ENCODE results near the gene SUSD4. TPM values are rescaled to one million over a fixed set of nuclear protein-coding genes. Genes with fewer than 3 reads are reported as not detected.
A peak's percentile ranks its signal among the peaks of the same experiment; 100 is the strongest.

SUSD4 gene
- total RNA-seq, 2 experiments from 2014 or later = 1.1 to 1.8 TPM

DNA sequence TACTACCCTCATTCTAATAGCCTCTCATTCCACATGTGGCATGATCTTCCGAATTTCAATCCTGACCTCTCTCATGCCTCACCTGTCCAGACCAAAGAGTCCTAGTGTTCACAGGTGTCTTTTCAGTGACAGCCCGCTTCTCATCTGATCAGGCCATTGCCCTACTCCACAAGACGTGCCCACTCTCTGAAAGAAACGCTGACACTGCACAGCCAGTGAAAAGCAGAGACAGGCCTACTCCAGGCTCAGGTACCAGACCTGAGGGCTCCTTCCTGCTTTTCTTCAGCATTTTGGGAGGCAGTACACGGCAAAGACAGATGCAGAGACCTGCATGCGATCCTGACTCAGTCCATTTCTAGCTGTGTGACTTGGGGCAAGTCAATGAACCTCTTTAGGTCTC is 43.0 kb downstream of the SUSD4 start:
- Mint-ChIP-seq H3K9me3 (no peaks in the 10 kb centered on the region), H3K4me1 (ENCODE audit: low read depth) (peaks cover 25% of the 10 kb centered on the region), H3K27me3 (ENCODE audit: low read depth) (no peaks in the 10 kb centered on the region), H3K36me3 (ENCODE audit: low read depth) (no peaks in the 10 kb centered on the region), H3K27ac (no peak overlapping the region), H3K4me3 (no peak overlapping the region)
- CTCF ChIA-PET = interaction anchor here (0.8 kb wide), 1 partner anchor 191 kb away, joined by 3 read pairs; no protein-coding TSS in a partner anchor
- no peak for DNase-seq
- intact Hi-C loops (cut with micrococcal nuclease) = no loop called here

DNA sequence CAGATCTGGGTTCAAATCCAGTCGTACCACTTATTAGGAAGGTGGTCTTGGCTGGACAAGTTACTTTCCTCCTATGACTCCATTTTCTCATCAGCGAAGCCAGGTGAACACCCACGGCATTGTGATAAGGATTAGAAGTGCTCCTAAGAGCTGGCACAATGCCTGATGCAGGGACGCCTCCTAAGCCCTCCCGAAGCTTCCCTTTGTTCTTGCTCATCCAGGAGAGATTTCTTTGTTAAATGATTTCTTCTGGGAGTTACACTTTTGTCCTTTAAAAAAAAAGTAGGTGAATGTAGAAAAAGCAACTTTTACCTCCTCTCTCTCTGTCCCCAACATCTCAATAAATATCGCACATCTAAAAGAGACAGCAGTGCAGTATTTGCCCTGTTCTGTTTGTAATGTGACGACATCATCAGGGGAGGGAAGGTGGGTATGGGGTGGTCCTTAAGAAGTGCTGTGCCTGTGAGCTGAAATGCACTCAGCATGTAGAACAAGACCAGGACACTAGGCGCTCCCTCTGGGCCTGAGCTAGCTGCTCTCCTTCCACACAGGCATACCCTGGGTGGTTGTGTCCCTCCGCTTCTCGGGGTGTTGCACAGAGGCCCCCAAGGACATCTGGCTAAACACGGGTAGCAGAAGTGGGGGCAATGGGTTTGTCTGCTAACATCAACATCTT is 43.9 kb downstream of the SUSD4 start:
- Mint-ChIP-seq H3K4me1 (ENCODE audit: low read depth) (peaks cover 31% of the 10 kb centered on the region), H3K27me3 (ENCODE audit: low read depth) (no peaks in the 10 kb centered on the region), H3K36me3 (ENCODE audit: low read depth) (no peaks in the 10 kb centered on the region), H3K27ac (no peak overlapping the region), H3K4me3 (no peak overlapping the region), H3K9me3 (no peaks in the 10 kb centered on the region)
- intact Hi-C loops (cut with micrococcal nuclease) = no loop called here
- CTCF ChIA-PET = interaction anchor here (0.8 to 0.9 kb wide), 2 partner anchors 186 to 191 kb away, joined by 3 read pairs; no protein-coding TSS in a partner anchor
- no peak for DNase-seq

DNA sequence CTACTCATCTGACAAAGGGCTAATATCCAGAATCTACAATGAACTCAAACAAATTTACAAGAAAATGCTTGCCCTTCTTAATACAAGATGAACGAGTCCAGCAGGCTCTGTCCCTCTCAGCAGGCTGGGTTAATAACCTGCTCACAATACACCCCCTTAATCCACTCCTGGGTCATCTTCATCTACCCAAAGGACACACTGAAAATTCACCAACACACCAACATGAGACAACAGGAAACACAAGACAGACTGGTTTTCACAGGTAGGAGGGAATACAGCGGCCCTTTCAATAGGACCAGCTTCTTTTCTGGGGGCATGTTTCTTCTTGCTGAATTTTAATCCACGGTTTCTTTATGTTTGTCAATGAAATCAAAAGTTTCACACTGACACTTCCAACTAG is 44.6 kb downstream of the SUSD4 start:
- no peaks in the 10 kb centered on the region for H3K9me3 Mint-ChIP-seq
- no peak overlapping the region for H3K27ac Mint-ChIP-seq
- no peaks in the 10 kb centered on the region for H3K27me3 Mint-ChIP-seq (ENCODE audit: low read depth)
- no peak for DNase-seq
- peaks cover 30% of the 10 kb centered on the region for H3K4me1 Mint-ChIP-seq (ENCODE audit: low read depth)
- intact Hi-C loops (cut with micrococcal nuclease) = no loop called here
- H3K36me3 Mint-ChIP-seq (ENCODE audit: low read depth) = no peaks in the 10 kb centered on the region
- H3K4me3 Mint-ChIP-seq = no peak overlapping the region
- CTCF ChIA-PET = no interaction called here

DNA sequence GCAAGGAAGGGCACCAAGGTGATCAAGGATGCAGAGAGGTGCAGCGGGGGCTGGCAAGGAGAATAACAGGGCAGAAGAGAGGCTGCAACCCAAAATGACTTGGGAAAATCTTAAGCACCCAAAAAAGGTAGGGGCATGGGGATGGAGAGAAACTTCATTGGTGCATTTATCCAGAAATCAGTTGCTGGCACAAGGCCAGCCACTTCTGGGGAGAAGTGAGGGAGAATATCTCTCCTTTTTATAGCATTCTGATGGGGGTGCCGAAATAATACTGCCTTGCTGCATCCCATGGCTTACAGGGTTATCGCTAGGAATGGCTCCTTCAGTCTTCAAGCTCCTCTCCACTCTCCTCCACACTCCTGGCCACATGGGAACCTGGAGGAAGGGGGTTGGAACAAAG is 47.9 kb downstream of the SUSD4 start:
- Mint-ChIP-seq H3K27ac (no peak overlapping the region), H3K9me3 (no peaks in the 10 kb centered on the region), H3K36me3 (ENCODE audit: low read depth) (no peaks in the 10 kb centered on the region), H3K4me1 (ENCODE audit: low read depth) (peaks cover 9% of the 10 kb centered on the region), H3K27me3 (ENCODE audit: low read depth) (no peaks in the 10 kb centered on the region), H3K4me3 (no peak overlapping the region)
- DNase-seq = no peak
- CTCF ChIA-PET = no interaction called here
- intact Hi-C loops (cut with micrococcal nuclease) = no loop called here

DNA sequence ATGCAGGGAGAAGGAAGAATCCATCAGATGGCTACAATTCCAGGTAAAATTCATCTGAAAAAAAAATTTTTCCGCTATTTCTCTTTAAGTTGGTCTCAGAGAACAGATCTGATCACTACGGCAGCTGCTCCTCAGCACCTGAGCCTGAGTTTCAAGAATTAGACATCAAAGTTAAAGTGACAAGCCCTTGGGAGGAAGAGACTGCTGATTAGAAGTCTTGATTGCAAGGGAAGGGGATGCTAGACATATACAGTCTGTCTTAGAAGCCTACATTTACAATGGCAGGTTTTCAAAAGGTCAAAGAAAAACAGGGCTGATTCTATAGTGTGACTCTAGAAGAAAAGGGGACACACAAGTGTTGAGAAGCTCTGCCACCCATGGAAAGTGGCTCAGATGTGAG is 48.3 kb downstream of the SUSD4 start:
- no peaks in the 10 kb centered on the region for H3K36me3 Mint-ChIP-seq (ENCODE audit: low read depth)
- H3K4me1 Mint-ChIP-seq (ENCODE audit: low read depth) = peaks cover 9% of the 10 kb centered on the region
- H3K27me3 Mint-ChIP-seq (ENCODE audit: low read depth) = no peaks in the 10 kb centered on the region
- H3K27ac Mint-ChIP-seq = no peak overlapping the region
- H3K9me3 Mint-ChIP-seq = no peaks in the 10 kb centered on the region
- intact Hi-C loops (cut with micrococcal nuclease) = no loop called here
- CTCF ChIA-PET = no interaction called here
- no peak for DNase-seq
- no peak overlapping the region for H3K4me3 Mint-ChIP-seq

DNA sequence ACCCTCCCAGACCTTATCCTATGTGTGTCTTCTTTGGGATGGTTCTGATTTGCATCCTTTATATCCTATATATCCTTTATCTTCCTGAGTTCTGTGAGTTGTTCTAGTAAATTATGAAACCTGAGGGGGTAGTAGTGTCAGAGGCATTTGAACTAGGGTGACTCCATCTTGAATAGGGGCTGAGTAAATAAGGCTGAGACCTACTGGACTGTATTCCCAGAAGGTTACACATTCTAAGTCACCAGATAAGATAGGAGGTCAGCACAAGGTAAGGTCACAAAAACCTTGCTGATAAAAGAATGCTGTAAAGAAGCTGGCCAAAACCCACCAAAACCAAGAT is 50.6 kb downstream of the SUSD4 start:
- Mint-ChIP-seq H3K36me3 (ENCODE audit: low read depth) (no peaks in the 10 kb centered on the region), H3K27me3 (ENCODE audit: low read depth) (no peaks in the 10 kb centered on the region)

DNA sequence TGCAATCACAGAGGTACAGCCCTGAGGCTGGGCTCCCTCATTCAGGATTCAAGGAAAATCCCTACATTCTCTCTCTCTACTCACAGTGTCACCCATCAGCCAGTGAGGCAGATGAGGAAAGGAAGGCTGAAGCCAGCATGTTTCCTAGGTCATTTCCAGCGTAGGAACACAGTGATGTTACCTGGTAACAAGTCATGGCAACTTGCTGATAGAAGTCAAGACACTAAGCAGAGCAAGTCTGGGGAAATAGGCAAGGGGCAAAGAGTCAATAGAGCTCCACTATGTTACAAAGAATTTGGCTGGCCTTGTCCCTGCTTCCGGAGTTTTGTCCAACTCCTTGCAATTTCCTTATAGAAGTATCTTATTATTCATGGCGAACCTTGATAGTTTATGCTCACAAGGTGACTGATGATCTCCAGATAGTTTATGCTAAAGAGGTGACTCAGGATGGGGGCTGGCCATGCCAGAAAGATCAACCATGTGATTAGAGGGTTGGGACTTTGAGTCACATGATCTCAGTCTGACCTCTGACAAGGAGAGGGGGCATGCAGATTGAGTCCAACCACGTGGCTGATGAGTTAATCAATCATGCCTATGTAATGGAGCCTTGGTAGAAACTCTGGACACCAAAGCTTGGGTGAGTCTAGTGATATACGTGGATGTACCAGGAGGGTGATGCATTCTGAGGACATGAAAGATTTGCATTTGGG is 51.1 kb downstream of the SUSD4 start:
- intact Hi-C loops (cut with micrococcal nuclease) = no loop called here
- no peaks in the 10 kb centered on the region for H3K36me3 Mint-ChIP-seq (ENCODE audit: low read depth)
- no peak overlapping the region for H3K27ac Mint-ChIP-seq
- CTCF ChIA-PET = no interaction called here
- H3K4me1 Mint-ChIP-seq (ENCODE audit: low read depth) = peaks cover 16% of the 10 kb centered on the region
- no peaks in the 10 kb centered on the region for H3K9me3 Mint-ChIP-seq
- no peak for DNase-seq
- H3K27me3 Mint-ChIP-seq (ENCODE audit: low read depth) = no peaks in the 10 kb centered on the region
- no peak overlapping the region for H3K4me3 Mint-ChIP-seq

More for the DNA sequence above, 50.6 kb downstream of the SUSD4 start:
- intact Hi-C loops (cut with micrococcal nuclease) = no loop called here
- H3K9me3 Mint-ChIP-seq = no peaks in the 10 kb centered on the region
- peaks cover 12% of the 10 kb centered on the region for H3K4me1 Mint-ChIP-seq (ENCODE audit: low read depth)
- no peak for DNase-seq
- no peak overlapping the region for H3K4me3 Mint-ChIP-seq
- H3K27ac Mint-ChIP-seq = no peak overlapping the region
- CTCF ChIA-PET = no interaction called here

DNA sequence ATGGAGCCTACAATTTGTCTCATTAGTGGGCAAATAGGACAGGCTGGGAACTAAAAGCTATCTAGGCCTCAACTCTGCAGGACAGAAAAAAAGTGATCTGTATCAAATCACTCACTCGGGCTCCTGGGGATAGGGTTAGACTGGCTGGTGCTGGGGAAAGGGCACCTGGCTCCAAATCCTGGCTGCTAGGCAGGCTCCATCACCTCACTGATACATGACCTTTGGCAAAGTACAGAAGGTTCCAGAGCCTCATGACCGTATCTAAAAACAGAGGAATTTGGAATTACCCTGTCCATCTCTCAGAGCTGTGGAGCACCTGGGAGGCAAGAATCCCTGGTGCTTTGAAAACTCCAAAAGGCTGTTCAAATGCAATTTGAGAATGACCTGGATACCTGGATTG is 51.7 kb downstream of the SUSD4 start:
- H3K27me3 Mint-ChIP-seq (ENCODE audit: low read depth) = no peaks in the 10 kb centered on the region
- DNase-seq = no peak
- H3K4me1 Mint-ChIP-seq (ENCODE audit: low read depth) = peaks cover 20% of the 10 kb centered on the region
- H3K27ac Mint-ChIP-seq = no peak overlapping the region
- intact Hi-C loops (cut with micrococcal nuclease) = no loop called here
- H3K36me3 Mint-ChIP-seq (ENCODE audit: low read depth) = no peaks in the 10 kb centered on the region
- no peaks in the 10 kb centered on the region for H3K9me3 Mint-ChIP-seq
- CTCF ChIA-PET = no interaction called here
- H3K4me3 Mint-ChIP-seq = no peak overlapping the region

DNA sequence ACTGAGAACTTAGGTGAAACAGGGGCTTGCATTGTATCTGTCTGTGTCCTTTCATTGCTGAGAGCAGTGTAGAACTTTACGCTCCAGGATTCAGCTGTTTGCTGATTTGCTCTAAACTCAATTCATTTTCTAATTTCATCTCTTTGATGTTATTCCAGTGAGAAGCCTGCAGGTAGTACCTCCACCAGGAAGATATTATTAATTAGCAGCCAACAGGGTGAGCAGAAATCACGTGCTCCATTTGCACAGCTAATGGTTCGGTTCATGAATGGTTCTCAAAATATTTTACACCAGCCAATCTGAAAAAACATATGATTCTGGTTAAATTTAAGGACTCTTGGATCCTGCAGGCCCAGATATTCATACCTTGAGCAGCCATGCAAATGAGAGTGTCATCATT is 52.1 kb downstream of the SUSD4 start:
- CTCF ChIA-PET = no interaction called here
- Mint-ChIP-seq H3K9me3 (no peaks in the 10 kb centered on the region), H3K36me3 (ENCODE audit: low read depth) (no peaks in the 10 kb centered on the region), H3K4me3 (no peak overlapping the region), H3K4me1 (ENCODE audit: low read depth) (peaks cover 20% of the 10 kb centered on the region), H3K27ac (no peak overlapping the region), H3K27me3 (ENCODE audit: low read depth) (no peaks in the 10 kb centered on the region)
- intact Hi-C loops (cut with micrococcal nuclease) = no loop called here
- DNase-seq = no peak

DNA sequence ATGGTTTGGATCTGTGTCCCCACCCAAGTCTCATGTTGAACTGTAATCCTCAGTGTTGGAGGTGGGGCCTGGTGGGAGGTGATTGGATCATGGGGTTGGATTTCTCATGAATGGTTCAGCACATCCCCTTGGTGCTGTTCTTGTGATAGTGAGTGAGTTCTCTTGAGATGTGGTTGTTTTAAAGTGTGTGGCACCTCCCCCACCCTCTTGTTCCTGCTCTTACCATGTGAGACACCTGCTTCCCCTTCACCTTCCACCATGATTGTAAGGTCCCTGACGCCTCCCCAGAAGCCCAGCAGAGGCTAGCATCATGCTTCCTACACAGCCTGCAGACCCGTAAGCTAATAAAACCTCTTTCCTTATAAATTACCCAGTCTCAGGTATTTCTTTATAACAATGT is 55.8 kb downstream of the SUSD4 start:
- no peak overlapping the region for H3K27ac Mint-ChIP-seq
- no peaks in the 10 kb centered on the region for H3K36me3 Mint-ChIP-seq (ENCODE audit: low read depth)
- CTCF ChIA-PET = interaction anchor here (0.6 to 1.1 kb wide), 2 partner anchors 163 to 178 kb away, joined by 3 read pairs; no protein-coding TSS in a partner anchor
- H3K4me1 Mint-ChIP-seq (ENCODE audit: low read depth) = peaks cover 11% of the 10 kb centered on the region
- no peak overlapping the region for H3K4me3 Mint-ChIP-seq
- H3K27me3 Mint-ChIP-seq (ENCODE audit: low read depth) = no peaks in the 10 kb centered on the region
- peaks cover 5% of the 10 kb centered on the region for H3K9me3 Mint-ChIP-seq
- intact Hi-C loops (cut with micrococcal nuclease) = no loop called here
- DNase-seq = peak; percentile 19

DNA sequence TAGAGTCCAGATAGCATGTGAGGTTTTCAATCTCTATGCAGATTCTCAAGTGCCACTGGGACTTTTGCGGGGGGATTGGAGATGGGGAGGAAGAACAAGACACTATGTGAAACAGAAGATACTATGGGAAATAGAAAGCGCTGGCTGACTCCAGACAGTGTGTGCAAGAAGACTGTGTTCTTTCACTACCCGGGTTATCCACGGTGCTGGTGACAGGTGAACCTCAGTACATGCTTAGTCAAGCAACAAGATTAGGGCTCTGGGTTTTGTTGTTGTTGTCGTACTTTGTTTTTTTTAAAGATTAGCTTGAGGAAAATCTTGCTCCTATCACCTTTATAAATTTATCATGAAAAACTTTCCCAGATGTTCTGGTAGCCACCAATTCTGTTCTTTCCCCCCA is 56.4 kb downstream of the SUSD4 start:
- peaks cover 5% of the 10 kb centered on the region for H3K9me3 Mint-ChIP-seq
- H3K27ac Mint-ChIP-seq = no peak overlapping the region
- CTCF ChIA-PET = interaction anchor here (1.1 kb wide), 1 partner anchor 178 kb away, joined by 3 read pairs; no protein-coding TSS in a partner anchor
- intact Hi-C loops (cut with micrococcal nuclease) = no loop called here
- H3K4me3 Mint-ChIP-seq = no peak overlapping the region
- H3K4me1 Mint-ChIP-seq (ENCODE audit: low read depth) = peaks cover 12% of the 10 kb centered on the region
- DNase-seq = no peak
- H3K36me3 Mint-ChIP-seq (ENCODE audit: low read depth) = no peaks in the 10 kb centered on the region
- no peaks in the 10 kb centered on the region for H3K27me3 Mint-ChIP-seq (ENCODE audit: low read depth)

DNA sequence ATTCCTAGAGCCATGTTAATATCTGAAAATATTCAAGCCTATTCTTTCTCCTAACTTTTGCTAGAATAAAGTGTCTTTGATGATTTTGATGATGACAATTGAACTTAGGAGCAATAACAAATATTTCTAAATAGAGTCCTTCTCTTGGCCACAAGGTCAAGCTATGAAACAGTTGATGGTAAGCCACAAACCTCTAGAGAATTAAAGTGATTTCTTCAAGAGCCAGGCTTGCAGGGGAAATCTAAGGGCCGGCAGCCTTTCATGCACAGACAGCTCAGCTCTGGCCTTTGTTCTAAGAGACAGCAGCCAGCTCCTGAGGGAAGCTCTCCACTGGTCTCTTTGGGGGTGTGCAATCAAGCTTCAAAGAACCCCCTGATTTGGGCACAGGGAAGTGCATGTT is 59.0 kb downstream of the SUSD4 start:
- intact Hi-C loops (cut with micrococcal nuclease) = loop anchor here (5.0 kb wide), 1 partner anchor 58 kb away; no protein-coding TSS in a partner anchor
- H3K27ac Mint-ChIP-seq = no peak overlapping the region
- peaks cover 5% of the 10 kb centered on the region for H3K9me3 Mint-ChIP-seq
- CTCF ChIA-PET = interaction anchor here (1.4 kb wide), 1 partner anchor 171 kb away, joined by 5 read pairs; no protein-coding TSS in a partner anchor
- H3K27me3 Mint-ChIP-seq (ENCODE audit: low read depth) = no peaks in the 10 kb centered on the region
- peaks cover 36% of the 10 kb centered on the region for H3K4me1 Mint-ChIP-seq (ENCODE audit: low read depth)
- H3K4me3 Mint-ChIP-seq = no peak overlapping the region
- H3K36me3 Mint-ChIP-seq (ENCODE audit: low read depth) = no peaks in the 10 kb centered on the region
- no peak for DNase-seq

DNA sequence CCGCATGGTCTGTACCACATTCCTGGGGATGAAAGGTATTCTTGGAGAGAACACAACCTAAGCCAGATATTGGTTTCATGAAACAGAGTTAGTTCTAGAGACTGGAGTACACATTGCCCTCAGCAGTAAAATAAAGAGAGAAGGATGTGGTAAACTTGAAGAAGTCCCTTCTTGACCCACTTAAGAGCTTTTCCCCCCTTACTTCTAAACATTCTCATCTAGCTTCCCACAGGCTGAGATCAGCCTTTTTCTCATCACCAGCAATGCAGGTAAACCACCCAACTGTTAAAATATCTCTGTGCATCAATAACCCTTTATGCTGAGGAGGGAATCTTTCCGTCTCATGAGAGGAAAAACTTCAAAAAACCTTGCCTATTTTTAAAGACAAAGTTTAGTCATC is 62.6 kb downstream of the SUSD4 start:
- CTCF ChIA-PET = no interaction called here
- DNase-seq = no peak
- Mint-ChIP-seq H3K27ac (peak overlapping the region; percentile 19), H3K27me3 (ENCODE audit: low read depth) (no peaks in the 10 kb centered on the region), H3K4me1 (ENCODE audit: low read depth) (peaks cover 28% of the 10 kb centered on the region), H3K4me3 (no peak overlapping the region), H3K9me3 (peaks cover 5% of the 10 kb centered on the region), H3K36me3 (ENCODE audit: low read depth) (no peaks in the 10 kb centered on the region)
- intact Hi-C loops (cut with micrococcal nuclease) = loop anchor here (5.0 kb wide), 1 partner anchor 54 kb away; no protein-coding TSS in a partner anchor
